H1 (cell line): ENCODE measurements around the gene YIF1A. TPM values are rescaled to one million over a fixed set of nuclear protein-coding genes. Genes with fewer than 3 reads are reported as not detected.

ENCODE experiments used
- CTCF ChIA-PET: fragments of 300-600 bp; sonication (Branson Sonifier 250); formaldehyde crosslinking; loops from one replicate; lab custom pipeline; 2021; ENCODE audit not compliant: partially characterized antibody; lab: Charles Lee
- POLR2A ChIA-PET: fragments of 300-600 bp; sonication (Branson Sonifier 250); formaldehyde crosslinking; loops from one replicate; lab custom pipeline; 2021; ENCODE audit warnings: inconsistent platforms; ENCODE audit not compliant: partially characterized antibody; lab: Charles Lee
- DNase-seq, 2 experiments: peaks; one replicate each; pipeline versions ENCODE4 v3.0.0 to v3.0.0-alpha.2; 2010 to 2022; ENCODE audit warnings: low spot score in 2 of 2, low read depth in 1 of 2, mixed read lengths in 1 of 2
- FAIRE-seq: peaks from 2 replicates; lab custom pipeline; 2011; peaks lifted over from hg19 to GRCh38; lab: Jason Lieb, UNC
- H2AFZ ChIP-seq: 2 replicates; pipeline ENCODE4 v1.8.1; 2012; ENCODE audit warnings: low read length, inconsistent platforms
- H2AK5ac ChIP-seq: 2 replicates; pipeline ENCODE4 v1.6.1; 2013; ENCODE audit warnings: low read depth, low read length
- H2BK120ac ChIP-seq: replicated peaks from 2 replicates; pipeline ENCODE3; 2013; ENCODE audit warnings: low read depth, low read length, inconsistent platforms
- H2BK12ac ChIP-seq: 2 replicates; pipeline ENCODE4 v1.6.1; 2013; ENCODE audit warnings: low read depth, low read length
- H2BK15ac ChIP-seq: 2 replicates; pipeline ENCODE4 v1.6.1; 2013; ENCODE audit warnings: low read length
- H2BK20ac ChIP-seq: 2 replicates; pipeline ENCODE4 v1.6.1; 2013; ENCODE audit warnings: low read length
- H2BK5ac ChIP-seq: 2 replicates; pipeline ENCODE4 v1.6.1; 2013; ENCODE audit warnings: low read depth, low read length
- H3K14ac ChIP-seq: 2 replicates; pipeline ENCODE4 v1.6.1; 2013; ENCODE audit warnings: inconsistent platforms; ENCODE audit not compliant: insufficient read length
- H3K18ac ChIP-seq: 2 replicates; pipeline ENCODE4 v1.6.1; 2013; ENCODE audit warnings: low read length; ENCODE audit errors: extremely low read depth
- H3K23ac ChIP-seq: 2 replicates; pipeline ENCODE4 v1.6.1; 2013; ENCODE audit warnings: inconsistent platforms; ENCODE audit not compliant: insufficient read length
- H3K23me2 ChIP-seq: 2 replicates; pipeline ENCODE4 v1.6.1; 2013; ENCODE audit warnings: low read depth, low read length
- H3K27ac ChIP-seq: 2 replicates; pipeline ENCODE4 v1.6.1; 2011; ENCODE audit warnings: low read depth, low read length, inconsistent platforms
- H3K27me3 ChIP-seq, 4 experiments: replicated peaks in 1 of 4; 1 replicate in 1 of 4; 2 replicates in 3 of 4; pipeline versions ENCODE4 v1.6.1 to v1.8.1; 2011 to 2013; ENCODE audit warnings: low read length in 3 of 4, mild to moderate bottlenecking in 3 of 4, inconsistent platforms in 2 of 4, mixed read lengths in 2 of 4, moderate library complexity in 1 of 4; ENCODE audit not compliant: control insufficient read depth in 3 of 4, insufficient read depth in 3 of 4; ENCODE audit errors: extremely low read depth in 1 of 4
- H3K36me3 ChIP-seq, 4 experiments: 2 replicates each; pipeline versions ENCODE4 v1.6.1 to v1.8.1; 2011 to 2013; ENCODE audit warnings: mild to moderate bottlenecking in 4 of 4, low read length in 3 of 4, moderate library complexity in 2 of 4, control low read depth in 1 of 4, inconsistent platforms in 1 of 4; ENCODE audit not compliant: insufficient read depth in 4 of 4, control insufficient read depth in 2 of 4
- H3K4ac ChIP-seq: replicated peaks from 2 replicates; pipeline ENCODE3; 2013; ENCODE audit warnings: low read length, low read depth, mixed read lengths, inconsistent platforms; ENCODE audit not compliant: insufficient read length
- H3K4me1 ChIP-seq, 4 experiments: replicated peaks in 1 of 4; 1 replicate in 1 of 4; 2 replicates in 3 of 4; pipeline versions ENCODE4 v1.6.1 to v1.8.1; 2011 to 2013; ENCODE audit warnings: low read length in 3 of 4, inconsistent platforms in 2 of 4, mixed read lengths in 1 of 4; ENCODE audit not compliant: insufficient read depth in 4 of 4, control insufficient read depth in 3 of 4
- H3K4me2 ChIP-seq, 2 experiments: 2 replicates each; pipeline versions ENCODE4 v1.6.1 to v1.8.1; 2011 to 2013; ENCODE audit warnings: low read depth in 2 of 2, low read length in 2 of 2, control low read depth in 1 of 2, inconsistent platforms in 1 of 2, mild to moderate bottlenecking in 1 of 2; ENCODE audit not compliant: insufficient read depth in 1 of 2
- H3K4me3 ChIP-seq, 4 experiments: fragments of 200-600, 300-600 bp in 1 of 4; sonication (generic), shearing (Covaris generic), sonication (Bioruptor Twin) in 1 of 4; 2 replicates each; pipeline versions ENCODE4 v1.5.1 to v1.8.1; 2011 to 2016; ENCODE audit warnings: low read length in 4 of 4, low read depth in 3 of 4, control low read depth in 2 of 4, inconsistent platforms in 2 of 4, mild to moderate bottlenecking in 2 of 4, mixed read lengths in 1 of 4, moderate library complexity in 1 of 4; ENCODE audit not compliant: insufficient read depth in 2 of 4; ENCODE audit errors: extremely low read depth in 1 of 4
- H3K56ac ChIP-seq: replicated peaks from 2 replicates; pipeline ENCODE3; 2013; ENCODE audit warnings: low read depth, mild to moderate bottlenecking, mixed read lengths, low read length, inconsistent platforms; ENCODE audit not compliant: insufficient read length
- H3K79me1 ChIP-seq: 2 replicates; pipeline ENCODE4 v1.6.1; 2013; ENCODE audit warnings: low read depth, low read length, control low read depth
- H3K79me2 ChIP-seq, 2 experiments: 2 replicates each; pipeline versions ENCODE4 v1.6.1 to v1.8.1; 2012 to 2013; ENCODE audit warnings: low read length in 2 of 2, mild to moderate bottlenecking in 2 of 2, inconsistent platforms in 1 of 2; ENCODE audit not compliant: insufficient read depth in 2 of 2, control insufficient read depth in 1 of 2
- H3K9ac ChIP-seq, 4 experiments: replicated peaks in 1 of 4; 1 replicate in 1 of 4; 2 replicates in 3 of 4; pipeline versions ENCODE4 v1.6.1 to v1.8.1; 2011 to 2013; ENCODE audit warnings: low read depth in 3 of 4, low read length in 3 of 4, control low read depth in 2 of 4, mild to moderate bottlenecking in 2 of 4, moderate library complexity in 2 of 4, inconsistent platforms in 1 of 4; ENCODE audit errors: extremely low read depth in 1 of 4
- H3K9me3 ChIP-seq, 2 experiments: 2 replicates each; pipeline versions ENCODE4 v1.6.1 to v1.8.1; 2012 to 2013; ENCODE audit warnings: mild to moderate bottlenecking in 2 of 2, moderate library complexity in 2 of 2, control low read depth in 1 of 2, inconsistent platforms in 1 of 2, low read depth in 1 of 2, low read length in 1 of 2, mixed read lengths in 1 of 2; ENCODE audit not compliant: insufficient read depth in 2 of 2
- H4K20me1 ChIP-seq, 2 experiments: replicated peaks in 1 of 2; 2 replicates each; pipeline versions ENCODE3 to v1.8.1; 2011 to 2013; ENCODE audit warnings: inconsistent platforms in 2 of 2, low read length in 2 of 2, mild to moderate bottlenecking in 1 of 2; ENCODE audit not compliant: insufficient read depth in 2 of 2, control insufficient read depth in 1 of 2
- H4K5ac ChIP-seq: 2 replicates; pipeline ENCODE4 v1.6.1; 2013; ENCODE audit warnings: low read length, low read depth, mixed read lengths, inconsistent platforms; ENCODE audit not compliant: insufficient read length
- H4K8ac ChIP-seq: 2 replicates; pipeline ENCODE4 v1.8.0; 2013; ENCODE audit warnings: mild to moderate bottlenecking, moderate library complexity, low read length, inconsistent platforms; ENCODE audit not compliant: insufficient read depth; ENCODE audit errors: extremely low read depth
- H4K91ac ChIP-seq: replicated peaks from 2 replicates; pipeline ENCODE3; 2013; ENCODE audit warnings: low read length, mixed read lengths, inconsistent platforms; ENCODE audit not compliant: insufficient read length
- E2F6 ChIP-seq: IDR thresholded peaks from 2 replicates; pipeline ENCODE4 v1.6.1; 2012; ENCODE audit warnings: inconsistent platforms
- MAFK ChIP-seq: IDR thresholded peaks from 2 replicates; pipeline ENCODE4 v1.6.1; 2012; ENCODE audit warnings: low read depth, mild to moderate bottlenecking, improper control_type of control experiment, low read length
- SIRT6 ChIP-seq: IDR thresholded peaks from one replicate; pipeline ENCODE4 v1.7.1; 2012; ENCODE audit warnings: low read length, inconsistent platforms
- YY1 ChIP-seq: IDR thresholded peaks from 2 replicates; pipeline ENCODE4 v1.6.1; 2011; ENCODE audit warnings: low read depth, mild to moderate bottlenecking, low read length
- WGBS, 2 experiments: shearing (Covaris generic) in 1 of 2; methylation state at CpG; one replicate each; pipeline versions ENCODE4 v1.1.6 to v1.1.7; 2013 to 2015; ENCODE audit warnings: low lambda C conversion rate in 2 of 2, mixed read lengths in 2 of 2, inconsistent platforms in 1 of 2, low coverage in 1 of 2, missing lambda C conversion rate in 1 of 2; ENCODE audit not compliant: insufficient replicate concordance in 2 of 2, insufficient coverage in 1 of 2, insufficient read length in 1 of 2; ENCODE audit errors: extremely low coverage in 1 of 2, missing lambda C conversion rate in 1 of 2; 5-methylcytosine and 5-hydroxymethylcytosine counted together
- polyA plus RNA-seq, 7 experiments: library from polyadenylated mRNA; depleted of rRNA in 3 of 7; stranded (reverse) in 5 of 7; unstranded in 2 of 7; fragments of >200 nt in 5 of 7; fragments of 200-250 nt in 2 of 7; gene quantifications; 1 replicate in 5 of 7; 2 replicates in 1 of 7; 4 replicates in 1 of 7; pipeline versions ENCODE4 v1.2.1 to v1.2.3, GENCODE V29; 2011 to 2013; ENCODE audit warnings: missing spikeins in 2 of 7, mixed read lengths in 2 of 7
- total RNA-seq: library from RNA; stranded (reverse); fragmentation: NEBNext Ultra II Directional; extraction: Animal tissue kit (Norgen Biotek cat#: 25700); gene quantifications from 2 replicates; pipeline ENCODE4 v1.2.1, GENCODE V29; 2021

Gene YIF1A
- total and polyA plus RNA-seq, 2 of the 8 experiments (the other 6 are each of a cell fraction or from before 2014, with no cell fraction given), result 70.1 to 178 TPM

DNA sequence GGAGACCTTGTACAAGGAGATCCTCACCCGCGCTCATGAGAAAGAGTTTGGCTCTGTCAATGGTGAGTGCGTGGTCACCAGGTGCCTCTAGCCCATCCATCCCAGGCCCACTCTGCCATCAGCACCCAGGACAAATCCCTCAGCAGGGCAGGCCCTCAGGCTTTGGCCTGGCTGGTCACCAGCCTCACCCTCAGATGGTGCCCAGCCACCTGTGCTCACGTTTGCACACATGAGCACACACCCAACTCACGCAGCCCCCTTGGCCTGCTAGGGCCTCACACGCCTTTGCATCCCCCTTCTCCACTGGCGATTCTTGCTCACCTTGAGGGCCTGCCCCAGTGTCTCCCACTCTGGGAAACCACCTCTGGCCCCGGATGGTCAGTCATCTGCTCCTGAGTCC, 24.6 kb downstream of the YIF1A start:
- Histone ChIP-seq H3K4me1 (peaks cover 0 to 5% (median 3%) of the 10 kb centered on the region in 4 experiments; a peak in 5 of 7 replicates), H3K9me3 (no peaks in the 10 kb centered on the region), H3K36me3 (peaks cover 14 to 27% (median 20%) of the 10 kb centered on the region in 4 experiments; a peak in 7 of 8 replicates), H4K8ac (0 out of 2 replicates have a peak overlapping the region, but pooled peaks have one; percentile 1), H3K27ac (no peak overlapping the region; the same call in 1 of the 2 replicates), H2BK120ac (no peak overlapping the region), H3K14ac (no peak overlapping the region)
- 93% methylated on average over 8 of the region's 8 CpGs; no CpG with 5 or more reads in 1 of the 2 experiments for WGBS, 2 experiments
- TF ChIP-seq MAFK, result no peak
- TF ChIP-seq E2F6, result no peak
- no peak for TF ChIP-seq SIRT6
- TF ChIP-seq YY1, result no peak
- TF ChIP-seq, all 59 proteins: peak for 0
- peaks cover 7 to 23% of the 10 kb centered on the region in 2 experiments for H4K20me1 ChIP-seq
- POLR2A ChIA-PET, result interaction anchor here (1.0 to 9.0 kb wide), 4 partner anchors 16 to 27 kb away, joined by 3 to 125 read pairs (median 17); partner anchors contain the start of genes CNIH2 and YIF1A
- no peak overlapping the region for H3K23ac ChIP-seq
- no peak overlapping the region for H2BK5ac ChIP-seq
- H3K4me2 ChIP-seq, result no peak overlapping the region
- peaks cover 0 to 2% of the 10 kb centered on the region in 2 experiments; a peak in 1 of 4 replicates for H3K79me2 ChIP-seq
- CTCF ChIA-PET, result interaction anchor here (0.8 to 2.3 kb wide), 11 partner anchors 11 to 68 kb away, joined by 3 to 10 read pairs (median 3); no protein-coding TSS in a partner anchor
- no peaks in the 10 kb centered on the region for H3K27me3 ChIP-seq
- no peak overlapping the region for H2AFZ ChIP-seq
- H2BK15ac ChIP-seq, result no peak overlapping the region
- no peak overlapping the region for H3K4me3 ChIP-seq
- no peak for DNase-seq
- no peak overlapping the region for H2AK5ac ChIP-seq
- H2BK12ac ChIP-seq, result no peak overlapping the region
- H4K91ac ChIP-seq, result no peak overlapping the region
- no peak for FAIRE-seq
- H3K56ac ChIP-seq, result no peak overlapping the region
- H3K4ac ChIP-seq, result no peak overlapping the region
- no peak overlapping the region for H2BK20ac ChIP-seq
- no peak overlapping the region for H3K9ac ChIP-seq
- peaks cover 9% of the 10 kb centered on the region for H3K23me2 ChIP-seq
- H3K79me1 ChIP-seq, result no peaks in the 10 kb centered on the region; the same call in 1 of the 2 replicates
- no peak overlapping the region for H3K18ac ChIP-seq
- H4K5ac ChIP-seq, result no peak overlapping the region
